Stimulated activated CD4-positive, alpha-beta T cell treated with anti-CD3 and anti-CD28 coated beads, Interleukin-12 subunit alpha, Interleukin-12 subunit beta, amount 100 ng/mL, for 24 hours (primary cell): Measurements from ENCODE around the gene FBXL19.
A peak's percentile ranks its signal among the peaks of the same experiment; 100 is the strongest.

Source experiments
- DNase-seq, 2 experiments: peaks; one replicate each; pipeline ENCODE4 v3.0.0-alpha.2; 2020; ENCODE audit warnings: low read depth in 2 of 2

FBXL19 gene

DNA sequence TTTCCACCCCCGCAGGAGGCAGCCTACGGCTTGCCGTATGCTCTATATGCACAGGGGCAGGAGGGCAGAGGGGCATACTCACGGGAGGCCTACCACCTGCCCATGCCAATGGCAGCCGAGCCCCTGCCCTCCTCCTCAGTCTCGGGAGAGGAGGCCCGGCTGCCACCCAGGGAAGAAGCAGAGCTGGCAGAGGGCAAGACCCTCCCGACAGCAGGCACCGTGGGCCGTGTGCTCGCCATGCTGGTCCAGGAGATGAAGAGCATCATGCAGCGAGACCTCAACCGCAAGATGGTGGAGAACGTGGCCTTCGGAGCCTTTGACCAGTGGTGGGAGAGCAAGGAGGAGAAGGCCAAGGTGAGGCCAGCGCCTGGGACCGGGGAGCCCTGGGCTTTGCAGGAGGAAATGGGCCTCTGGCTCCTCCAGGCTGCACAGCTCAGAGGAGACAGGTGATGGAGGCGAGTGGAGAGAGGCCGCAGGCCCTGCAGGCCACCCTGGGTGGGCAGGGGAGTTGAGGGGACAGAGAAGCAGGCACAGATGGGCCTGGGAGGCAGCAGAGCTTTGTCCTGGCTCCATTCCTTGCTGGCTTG, 42.8 kb downstream of the FBXL19 start:
- no peak for DNase-seq

DNA sequence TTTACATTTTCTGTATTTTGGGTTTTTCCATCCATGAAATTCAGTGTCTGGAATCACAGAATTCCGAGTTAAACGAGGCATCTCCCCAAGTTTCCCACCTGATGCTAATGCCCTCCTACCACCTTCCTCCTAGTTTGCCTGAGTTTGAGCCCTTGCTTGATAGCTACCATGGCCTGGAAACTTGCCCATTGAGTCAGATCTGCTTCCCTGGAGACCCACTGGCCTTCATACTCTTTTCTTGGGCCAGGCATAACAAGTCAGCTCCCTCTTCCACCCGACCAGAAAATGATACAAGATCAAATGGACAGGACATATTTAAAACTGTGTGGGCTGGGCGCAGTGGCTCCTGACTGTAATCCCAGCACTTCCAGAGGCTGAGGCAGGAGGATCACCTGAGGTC, 44.4 kb downstream of the FBXL19 start:
- no peak for DNase-seq

DNA sequence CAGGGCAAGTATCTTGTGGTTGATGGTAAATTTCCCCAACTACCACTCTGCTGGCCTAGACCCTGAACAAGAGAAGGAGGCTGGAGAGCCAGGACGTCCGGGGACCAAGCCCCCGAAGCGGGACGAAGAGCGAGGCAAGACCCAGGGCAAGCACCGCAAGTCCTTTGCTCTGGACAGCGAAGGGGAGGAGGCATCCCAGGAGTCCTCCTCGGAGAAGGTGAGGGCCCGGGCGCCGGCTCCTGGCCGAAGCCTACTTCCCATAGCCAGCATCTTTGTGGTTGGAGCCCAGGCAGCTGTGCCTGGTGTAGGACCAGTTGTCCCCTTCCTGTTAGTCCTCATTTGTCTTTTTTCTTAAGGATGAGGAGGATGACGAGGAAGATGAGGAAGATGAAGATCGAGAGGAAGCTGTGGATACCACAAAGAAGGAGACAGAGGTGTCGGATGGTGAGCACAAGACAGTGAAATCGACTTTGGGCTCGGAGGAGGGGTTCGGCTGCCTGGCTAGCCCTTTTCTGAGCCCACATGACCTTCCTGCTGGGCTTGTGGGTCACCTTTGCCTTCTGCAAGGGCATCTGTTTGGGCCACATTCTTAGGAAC, 46.0 kb downstream of the FBXL19 start:
- DNase-seq = no peak

DNA sequence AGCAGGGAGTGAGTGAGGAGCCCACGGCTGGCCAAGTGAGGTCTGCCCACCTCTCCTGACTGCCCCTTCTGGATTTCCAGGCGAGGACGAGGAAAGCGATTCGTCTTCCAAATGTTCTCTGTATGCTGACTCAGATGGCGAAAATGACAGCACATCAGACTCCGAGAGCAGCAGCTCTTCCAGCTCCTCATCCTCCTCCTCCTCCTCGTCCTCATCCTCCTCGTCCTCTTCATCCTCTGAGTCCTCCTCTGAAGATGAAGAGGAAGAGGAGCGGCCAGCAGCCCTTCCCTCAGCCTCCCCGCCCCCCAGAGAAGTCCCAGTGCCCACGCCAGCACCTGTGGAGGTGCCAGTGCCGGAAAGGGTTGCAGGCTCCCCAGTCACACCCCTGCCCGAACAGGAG, 47.9 kb downstream of the FBXL19 start:
- DNase-seq = no peak

DNA sequence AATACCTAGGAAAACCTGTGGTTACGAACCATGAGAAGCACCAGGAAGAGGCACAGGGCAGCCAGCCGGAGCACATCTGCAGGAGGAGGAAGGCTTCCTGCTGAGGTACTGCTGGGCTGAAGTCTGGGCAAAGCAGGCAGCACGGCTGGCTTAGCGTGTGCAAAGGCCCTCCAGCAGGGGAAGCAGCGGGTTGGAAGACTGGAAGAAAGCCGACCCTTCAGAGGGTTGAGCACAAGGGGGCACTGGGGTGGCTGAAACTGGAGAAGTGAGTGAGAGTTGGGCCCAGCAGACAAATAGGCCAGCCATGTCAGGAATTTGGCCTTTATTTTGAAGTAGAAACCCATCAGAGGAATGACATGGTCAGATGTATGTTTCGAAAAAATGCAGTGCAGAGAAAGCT, 49.5 kb downstream of the FBXL19 start:
- no peak for DNase-seq

DNA sequence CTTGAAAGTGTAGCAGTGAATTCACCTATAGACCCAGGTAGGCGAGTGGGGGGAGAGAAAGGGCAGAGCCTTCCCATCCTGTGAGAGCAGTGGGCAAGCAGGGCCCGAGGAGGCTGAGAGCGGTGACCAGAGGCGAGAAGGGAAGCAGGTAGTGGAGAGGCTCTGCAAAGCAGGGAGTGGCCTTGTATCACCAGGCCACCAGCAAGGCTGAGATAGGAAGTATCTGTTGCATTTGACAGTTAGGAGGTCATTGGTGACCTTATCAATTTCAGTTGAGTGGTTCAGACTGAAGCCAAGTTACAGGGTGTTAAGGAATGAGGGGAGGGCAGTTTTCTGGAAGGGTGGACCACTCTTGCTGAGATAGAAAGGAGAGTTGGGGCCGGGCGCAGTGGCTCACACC, 51.0 kb downstream of the FBXL19 start:
- DNase-seq = no peak

DNA sequence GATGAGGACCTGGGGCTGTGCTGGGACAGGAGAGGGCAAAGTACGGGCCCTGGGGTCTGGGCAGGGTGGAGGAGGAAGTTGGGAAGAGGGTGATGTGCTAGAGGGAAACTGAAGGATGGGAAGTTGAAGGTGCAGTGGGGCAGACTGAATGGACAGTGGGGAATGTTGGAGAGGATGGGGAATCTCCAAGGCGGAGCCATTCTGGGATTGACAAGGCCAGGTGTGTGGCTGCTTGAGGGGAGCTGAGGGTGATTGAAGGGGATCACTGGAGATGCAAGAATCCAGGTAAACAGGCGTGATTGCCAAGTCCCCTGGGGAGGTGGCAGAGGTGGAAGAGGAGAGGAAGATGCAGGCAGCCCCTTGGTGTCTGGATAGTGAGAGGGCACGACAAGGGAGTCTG, 53.1 kb downstream of the FBXL19 start:
- DNase-seq = no peak

DNA sequence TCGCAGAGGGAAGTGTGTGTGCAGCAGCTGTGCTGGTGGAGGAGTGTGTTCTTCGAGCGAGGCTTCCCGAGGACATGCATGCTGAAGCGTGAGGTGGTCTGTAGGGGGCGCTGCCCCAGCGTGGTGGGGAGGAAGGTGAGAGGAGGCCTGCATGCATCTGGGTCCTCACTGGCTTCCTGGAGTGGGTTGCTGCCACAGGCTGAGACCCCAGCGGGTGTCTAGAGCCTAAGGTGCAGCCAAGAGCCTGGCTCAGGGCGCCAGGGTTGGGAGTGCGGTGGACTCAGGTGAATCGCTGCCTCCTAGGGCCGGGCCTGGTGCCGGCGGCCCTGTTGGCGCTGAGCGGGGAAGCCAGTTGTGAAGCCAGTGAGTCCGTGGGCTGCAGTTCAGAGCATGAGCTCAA, 54.1 kb downstream of the FBXL19 start:
- no peak for DNase-seq

DNA sequence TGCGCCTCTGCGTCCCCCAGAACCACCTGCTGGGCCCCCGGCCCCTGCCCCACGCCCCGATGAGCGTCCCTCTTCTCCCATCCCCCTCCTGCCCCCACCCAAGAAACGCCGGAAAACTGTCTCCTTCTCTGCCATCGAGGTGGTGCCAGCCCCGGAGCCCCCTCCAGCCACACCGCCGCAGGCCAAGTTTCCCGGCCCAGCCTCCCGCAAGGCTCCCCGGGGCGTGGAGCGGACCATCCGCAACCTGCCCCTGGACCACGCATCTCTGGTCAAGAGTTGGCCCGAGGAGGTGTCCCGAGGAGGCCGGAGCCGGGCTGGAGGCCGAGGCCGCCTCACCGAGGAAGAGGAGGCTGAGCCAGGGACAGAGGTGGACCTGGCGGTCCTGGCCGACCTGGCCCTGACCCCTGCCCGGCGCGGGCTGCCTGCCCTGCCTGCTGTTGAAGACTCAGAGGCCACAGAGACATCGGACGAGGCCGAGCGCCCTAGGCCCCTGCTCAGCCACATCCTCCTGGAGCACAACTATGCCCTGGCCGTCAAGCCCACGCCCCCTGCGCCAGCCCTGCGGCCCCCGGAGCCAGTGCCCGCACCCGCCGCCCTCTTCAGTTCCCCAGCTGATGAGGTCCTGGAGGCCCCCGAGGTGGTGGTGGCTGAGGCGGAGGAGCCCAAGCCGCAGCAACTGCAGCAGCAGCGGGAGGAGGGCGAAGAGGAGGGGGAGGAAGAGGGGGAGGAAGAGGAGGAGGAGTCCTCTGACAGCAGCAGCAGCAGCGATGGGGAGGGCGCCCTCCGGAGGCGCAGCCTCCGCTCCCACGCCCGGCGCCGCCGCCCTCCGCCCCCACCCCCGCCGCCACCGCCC, 56.0 kb downstream of the FBXL19 start:
- DNase-seq = no peak

DNA sequence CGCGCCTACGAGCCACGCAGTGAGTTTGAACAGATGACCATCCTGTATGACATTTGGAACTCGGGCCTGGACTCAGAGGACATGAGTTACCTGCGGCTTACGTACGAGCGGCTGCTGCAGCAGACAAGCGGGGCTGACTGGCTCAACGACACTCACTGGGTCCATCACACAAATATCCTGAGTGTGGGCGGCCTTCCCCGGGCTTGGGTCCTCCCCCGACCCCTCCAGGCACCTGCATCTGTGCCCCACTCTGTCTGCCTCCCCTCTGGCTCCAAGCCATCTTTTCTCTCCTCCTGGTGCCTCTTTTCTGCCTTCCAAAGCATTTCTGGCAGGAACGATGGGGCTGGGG, 56.6 kb downstream of the FBXL19 start:
- no peak for DNase-seq

DNA sequence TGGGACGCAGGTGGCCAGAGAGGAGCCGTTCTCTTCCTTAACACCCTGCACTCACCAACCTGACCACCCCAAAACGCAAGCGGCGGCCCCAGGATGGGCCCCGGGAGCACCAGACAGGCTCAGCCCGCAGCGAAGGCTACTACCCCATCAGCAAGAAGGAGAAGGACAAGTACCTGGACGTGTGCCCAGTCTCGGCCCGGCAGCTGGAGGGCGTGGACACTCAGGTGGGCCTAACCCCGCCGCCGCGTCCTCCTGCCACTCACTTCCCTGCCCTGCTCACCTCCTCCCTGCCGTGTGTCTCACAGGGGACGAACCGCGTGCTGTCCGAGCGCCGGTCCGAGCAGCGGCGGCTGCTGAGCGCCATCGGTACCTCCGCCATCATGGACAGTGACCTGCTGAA, 57.1 kb downstream of the FBXL19 start:
- no peak for DNase-seq

DNA sequence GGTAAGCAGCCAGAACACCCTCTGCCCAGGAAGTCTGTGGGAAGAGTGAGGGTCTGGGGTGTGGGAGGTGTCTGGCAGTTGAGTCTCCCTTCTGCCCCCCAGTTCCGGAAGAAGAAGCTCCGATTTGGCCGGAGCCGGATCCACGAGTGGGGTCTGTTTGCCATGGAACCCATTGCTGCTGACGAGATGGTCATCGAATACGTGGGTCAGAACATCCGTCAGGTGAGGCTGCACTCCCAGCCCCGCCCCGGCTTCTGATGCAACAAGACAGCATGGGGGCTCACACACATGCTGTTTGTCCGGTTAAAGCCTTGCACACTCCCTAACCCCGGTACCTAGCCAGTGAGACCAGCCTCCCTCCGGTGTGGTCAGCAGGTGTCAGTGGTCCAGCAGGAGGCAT, 57.6 kb downstream of the FBXL19 start:
- DNase-seq = no peak

DNA sequence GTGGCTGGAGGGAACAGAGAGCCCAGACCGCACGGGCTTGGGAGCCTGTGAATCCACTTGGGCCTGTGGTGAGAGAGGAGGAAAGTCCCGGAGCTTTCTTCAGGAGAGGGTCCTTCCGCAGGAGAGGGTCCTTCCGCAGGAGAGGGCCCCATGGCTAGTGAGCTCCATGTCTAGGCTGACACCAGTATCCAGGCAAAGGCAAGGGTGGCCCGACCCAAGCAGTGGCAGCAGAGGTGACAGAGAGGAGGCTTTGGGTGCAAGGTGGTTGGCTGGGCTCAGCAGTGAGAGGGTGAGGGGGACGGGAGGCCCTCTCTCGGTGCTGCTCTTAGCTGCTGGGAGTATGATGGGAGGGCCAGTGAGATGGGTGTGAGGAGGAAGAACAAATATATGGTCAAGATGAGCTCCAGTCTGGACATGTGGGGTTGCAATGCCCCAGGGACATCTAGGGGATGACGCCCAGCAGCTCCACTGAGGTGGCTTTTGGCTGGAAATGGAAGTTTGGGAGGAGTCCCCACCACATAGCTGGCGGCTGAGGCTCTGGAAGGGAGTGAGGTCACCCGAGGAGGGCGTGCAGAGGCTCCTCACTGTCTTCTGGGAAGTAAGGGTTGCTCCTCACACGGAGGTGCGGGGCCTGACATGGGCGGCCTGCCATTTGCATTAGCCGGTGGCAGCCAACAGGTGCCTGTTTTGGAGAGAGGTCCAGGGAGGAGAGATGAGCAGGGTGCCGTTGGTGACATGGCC, 59.3 kb downstream of the FBXL19 start:
- no peak for DNase-seq

DNA sequence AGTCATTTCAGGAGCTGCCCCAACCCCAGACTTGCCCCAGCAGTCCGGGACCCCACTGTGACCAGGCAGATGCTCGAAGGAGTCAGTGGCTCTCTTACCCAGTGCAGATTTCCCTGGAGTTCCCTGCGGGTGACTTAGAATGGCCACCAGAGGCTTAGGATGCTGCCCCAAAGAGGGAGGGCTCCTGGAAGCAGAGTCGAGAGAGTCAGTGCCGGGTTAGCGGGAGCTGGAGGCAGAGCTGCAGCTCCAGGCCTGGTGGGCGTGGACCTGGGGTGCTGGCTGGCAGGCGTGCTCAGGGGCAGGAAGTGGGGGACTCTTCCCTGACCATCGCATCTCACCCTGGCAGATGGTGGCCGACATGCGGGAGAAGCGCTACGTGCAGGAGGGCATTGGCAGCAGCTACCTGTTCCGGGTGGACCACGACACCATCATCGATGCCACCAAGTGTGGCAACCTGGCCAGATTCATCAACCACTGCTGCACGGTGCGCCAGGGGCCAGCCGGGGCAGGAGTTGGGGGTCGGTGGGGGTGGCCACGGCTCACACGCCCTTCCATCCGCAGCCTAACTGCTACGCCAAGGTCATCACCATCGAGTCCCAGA, 60.0 kb downstream of the FBXL19 start:
- DNase-seq = no peak

DNA sequence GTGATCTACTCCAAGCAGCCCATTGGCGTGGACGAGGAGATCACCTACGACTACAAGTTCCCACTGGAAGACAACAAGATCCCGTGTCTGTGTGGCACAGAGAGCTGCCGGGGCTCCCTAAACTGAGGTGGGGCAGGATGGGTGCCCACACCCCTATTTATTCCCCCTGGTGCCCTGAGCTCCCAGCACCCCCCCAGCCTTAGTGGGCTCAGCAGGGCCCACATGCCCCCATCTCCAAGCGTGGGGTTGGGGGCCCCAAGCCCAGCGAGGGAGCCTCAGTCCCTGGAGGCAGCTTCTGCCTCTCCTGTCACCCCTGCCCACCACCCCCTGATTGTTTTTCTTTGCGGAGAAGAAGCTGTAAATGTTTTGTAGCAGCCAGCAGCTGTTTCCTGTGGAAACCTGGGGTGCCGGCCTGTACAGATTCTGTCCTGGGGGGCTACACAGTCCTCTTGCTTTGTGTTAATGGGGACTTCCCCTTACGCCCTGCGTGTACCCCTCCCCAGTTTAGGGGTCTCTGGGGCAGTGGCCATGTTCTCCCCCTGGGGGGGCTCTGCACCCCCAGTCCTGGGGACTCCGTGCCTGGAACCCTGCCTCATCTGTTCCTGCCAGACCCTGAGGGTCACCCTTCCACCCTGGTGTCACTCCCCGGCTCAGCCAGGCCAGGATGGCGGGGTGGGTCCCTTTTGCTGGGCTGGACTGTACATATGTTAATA, 60.7 kb downstream of the FBXL19 start:
- DNase-seq = no peak

DNA sequence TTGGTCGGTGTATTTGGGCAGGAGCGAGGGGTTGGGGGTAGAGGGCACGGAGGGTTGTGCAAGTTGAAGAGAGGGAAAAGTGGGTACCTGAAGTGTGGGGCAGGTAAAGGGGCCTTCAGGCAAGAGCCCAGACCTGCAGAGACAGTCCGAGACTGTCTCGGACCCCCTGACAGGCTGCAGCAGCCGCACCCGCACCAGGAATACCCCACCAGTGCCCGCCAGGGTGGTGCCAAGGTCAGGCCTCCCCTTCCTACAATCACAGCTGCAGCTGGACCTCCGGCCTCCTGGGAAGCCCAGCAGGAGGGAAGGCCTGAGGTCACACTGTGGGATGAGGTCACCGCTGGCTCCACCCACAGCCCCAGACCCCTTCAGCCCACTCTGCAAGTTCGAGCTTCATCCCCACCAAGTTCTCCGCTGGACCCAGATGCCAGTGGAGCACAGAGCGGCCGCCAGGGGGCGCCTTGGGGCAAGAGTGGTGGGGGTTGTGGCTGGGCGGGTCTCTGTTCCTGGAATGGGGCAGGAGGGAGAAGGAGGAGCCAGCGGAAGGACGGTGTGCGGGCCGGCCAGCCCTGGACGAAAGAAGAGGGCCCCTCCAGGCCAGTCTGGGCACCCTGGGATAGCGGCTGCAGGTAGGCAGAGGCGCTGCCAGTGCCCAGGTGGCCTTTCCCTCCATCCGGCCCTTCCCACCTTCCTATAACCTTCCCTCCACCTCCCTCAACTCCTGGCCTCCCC, 61.5 kb downstream of the FBXL19 start, which contains the start of gene HSD3B7:
Gene HSD3B7 (plus strand): TSS at position 539 of the 732 bp plus-strand sequence. CDS start 452 bp downstream, outside the sequence.
- peak; percentile 55 to 81 for DNase-seq

DNA sequence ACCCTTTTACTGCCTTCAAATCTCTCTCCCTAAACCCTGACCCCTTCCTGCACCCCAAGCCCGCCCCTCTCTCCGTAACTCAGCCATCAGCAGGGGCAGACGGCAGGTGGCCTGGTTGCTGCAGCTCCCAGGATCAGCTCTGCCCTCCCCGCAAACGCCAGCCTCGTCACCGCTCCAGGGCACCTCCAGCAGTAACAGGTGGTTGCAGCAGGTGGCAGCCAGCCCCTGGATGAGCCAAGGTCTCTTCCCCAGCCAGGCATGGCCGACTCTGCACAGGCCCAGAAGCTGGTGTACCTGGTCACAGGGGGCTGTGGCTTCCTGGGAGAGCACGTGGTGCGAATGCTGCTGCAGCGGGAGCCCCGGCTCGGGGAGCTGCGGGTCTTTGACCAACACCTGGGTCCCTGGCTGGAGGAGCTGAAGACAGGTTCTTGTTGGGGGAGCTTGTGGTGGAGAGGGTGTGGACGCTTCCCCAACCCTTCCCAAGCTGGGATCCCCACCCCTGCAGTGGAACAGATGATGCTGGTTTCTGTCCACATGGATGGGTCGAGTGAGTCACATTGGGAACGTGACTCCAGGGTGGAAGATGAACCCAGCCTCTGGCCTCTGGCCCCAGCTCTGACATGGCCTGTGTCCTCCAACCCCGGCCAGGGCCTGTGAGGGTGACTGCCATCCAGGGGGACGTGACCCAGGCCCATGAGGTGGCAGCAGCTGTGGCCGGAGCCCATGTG, 62.2 kb downstream of the FBXL19 start:
- DNase-seq = no peak

DNA sequence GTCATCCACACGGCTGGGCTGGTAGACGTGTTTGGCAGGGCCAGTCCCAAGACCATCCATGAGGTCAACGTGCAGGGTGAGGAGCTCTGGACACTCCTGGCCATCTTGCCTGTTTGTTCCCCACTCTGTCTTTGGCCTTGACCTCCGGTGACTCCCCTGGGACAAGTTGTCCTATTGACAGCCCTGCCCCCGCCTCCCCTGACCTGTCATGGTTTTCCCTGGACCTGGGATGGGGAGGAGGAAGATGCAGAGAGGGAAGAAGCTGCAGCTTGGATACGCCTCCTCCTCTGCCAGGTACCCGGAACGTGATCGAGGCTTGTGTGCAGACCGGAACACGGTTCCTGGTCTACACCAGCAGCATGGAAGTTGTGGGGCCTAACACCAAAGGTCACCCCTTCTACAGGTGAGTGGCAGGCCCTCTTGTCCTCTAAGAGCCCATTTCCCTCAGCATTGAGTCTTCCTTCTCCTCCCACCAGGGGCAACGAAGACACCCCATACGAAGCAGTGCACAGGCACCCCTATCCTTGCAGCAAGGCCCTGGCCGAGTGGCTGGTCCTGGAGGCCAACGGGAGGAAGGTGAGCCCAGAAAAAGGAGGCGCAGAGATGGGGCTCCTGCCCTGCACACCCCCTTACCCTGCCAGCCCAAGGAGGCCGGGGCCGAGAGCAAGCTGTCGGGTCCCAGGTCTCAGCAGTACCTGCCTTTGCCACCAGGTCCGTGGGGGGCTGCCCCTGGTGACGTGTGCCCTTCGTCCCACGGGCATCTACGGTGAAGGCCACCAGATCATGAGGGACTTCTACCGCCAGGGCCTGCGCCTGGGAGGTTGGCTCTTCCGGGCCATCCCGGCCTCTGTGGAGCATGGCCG, 63.0 kb downstream of the FBXL19 start:
- no peak for DNase-seq

DNA sequence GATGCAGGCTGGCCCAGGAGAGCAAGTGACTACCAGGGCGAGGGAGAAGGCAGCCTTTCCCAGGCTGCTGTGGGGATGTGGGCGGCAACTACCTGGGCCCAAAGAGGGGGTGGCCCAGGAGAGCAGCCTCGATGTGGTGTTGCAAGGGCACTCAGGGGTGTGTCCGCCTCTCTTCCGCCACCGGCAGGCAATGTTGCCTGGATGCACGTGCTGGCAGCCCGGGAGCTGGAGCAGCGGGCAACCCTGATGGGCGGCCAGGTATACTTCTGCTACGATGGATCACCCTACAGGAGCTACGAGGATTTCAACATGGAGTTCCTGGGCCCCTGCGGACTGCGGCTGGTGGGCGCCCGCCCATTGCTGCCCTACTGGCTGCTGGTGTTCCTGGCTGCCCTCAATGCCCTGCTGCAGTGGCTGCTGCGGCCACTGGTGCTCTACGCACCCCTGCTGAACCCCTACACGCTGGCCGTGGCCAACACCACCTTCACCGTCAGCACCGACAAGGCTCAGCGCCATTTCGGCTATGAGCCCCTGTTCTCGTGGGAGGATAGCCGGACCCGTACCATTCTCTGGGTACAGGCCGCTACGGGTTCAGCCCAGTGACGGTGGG, 64.3 kb downstream of the FBXL19 start:
- DNase-seq = no peak
